HuH-7.5 (cell line): ENCODE results near the gene C13orf46.
"Not testable (repeated sequence)": the region's sequence is repeated elsewhere in the genome, so short reads cannot be mapped to it uniquely, and the experiment has no call there.

ENCODE experiments used
- DNase-seq: peaks from one replicate; pipeline ENCODE4 v3.0.0; 2011; ENCODE audit warnings: low spot score

The C13orf46 gene

DNA sequence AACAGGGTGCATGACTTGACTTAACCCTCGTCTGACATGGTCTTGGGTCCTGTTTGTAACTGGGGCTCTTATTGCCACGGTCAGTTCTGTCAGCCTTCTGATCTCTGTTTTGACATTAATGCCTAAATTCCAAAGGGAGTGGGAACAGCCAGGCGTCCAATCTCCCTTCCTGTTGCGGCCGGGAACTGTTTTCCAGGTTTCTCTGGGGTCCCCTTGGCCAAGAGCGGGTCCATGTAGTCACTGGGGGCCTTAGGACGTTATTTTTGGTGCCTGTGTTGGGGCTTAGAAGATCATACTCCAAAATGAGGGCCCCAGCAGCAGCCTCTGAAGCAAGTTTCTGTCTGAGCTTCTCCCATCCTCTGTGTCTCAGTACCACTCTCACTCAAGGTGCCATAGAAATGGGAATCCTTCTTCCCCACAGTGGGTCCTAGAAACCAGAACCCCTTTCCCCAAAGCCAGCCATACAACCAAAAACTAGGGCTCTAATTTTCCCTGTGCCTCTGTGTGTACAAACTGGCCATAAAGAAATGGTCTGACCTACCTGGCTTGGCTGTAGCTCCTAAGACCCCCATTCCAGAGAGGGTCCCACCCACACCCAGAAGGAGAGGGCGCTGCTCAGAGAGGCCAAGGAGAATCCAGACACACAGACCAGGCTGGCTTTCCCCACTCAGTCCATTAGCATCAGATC lies 50.4 kb downstream of the C13orf46 start:
- DNase-seq = no peak

- DNase-seq = no peak
Measured at GRCh38 chr13:113922412-113923118, 51.3 kb downstream of the C13orf46 start.

DNA sequence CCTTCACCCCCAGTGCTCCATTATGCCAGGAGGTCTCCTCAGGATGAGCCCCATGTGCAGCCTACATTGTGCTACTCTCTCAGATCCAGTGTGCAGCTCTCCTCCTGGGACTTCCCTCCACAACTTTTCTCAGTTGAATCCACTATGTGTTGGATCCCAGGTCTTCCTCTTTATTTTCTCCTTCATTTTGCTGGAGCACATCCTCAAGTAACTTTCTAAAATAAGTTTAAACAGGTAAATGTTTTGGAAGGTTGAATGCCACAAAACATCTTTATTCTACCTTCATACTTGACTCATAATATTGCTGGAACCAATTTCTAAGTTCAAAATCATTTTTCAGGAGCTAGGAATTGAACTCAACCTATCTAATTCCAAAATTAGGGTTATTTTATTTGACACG lies 52.1 kb downstream of the C13orf46 start:
- no peak for DNase-seq

- no peak for DNase-seq
Measured at GRCh38 chr13:113920606-113921286, 53.1 kb downstream of the C13orf46 start.

GRCh38 chr13:113919761-113920559 lies 53.9 kb downstream of the C13orf46 start:
- no peak for DNase-seq

DNA sequence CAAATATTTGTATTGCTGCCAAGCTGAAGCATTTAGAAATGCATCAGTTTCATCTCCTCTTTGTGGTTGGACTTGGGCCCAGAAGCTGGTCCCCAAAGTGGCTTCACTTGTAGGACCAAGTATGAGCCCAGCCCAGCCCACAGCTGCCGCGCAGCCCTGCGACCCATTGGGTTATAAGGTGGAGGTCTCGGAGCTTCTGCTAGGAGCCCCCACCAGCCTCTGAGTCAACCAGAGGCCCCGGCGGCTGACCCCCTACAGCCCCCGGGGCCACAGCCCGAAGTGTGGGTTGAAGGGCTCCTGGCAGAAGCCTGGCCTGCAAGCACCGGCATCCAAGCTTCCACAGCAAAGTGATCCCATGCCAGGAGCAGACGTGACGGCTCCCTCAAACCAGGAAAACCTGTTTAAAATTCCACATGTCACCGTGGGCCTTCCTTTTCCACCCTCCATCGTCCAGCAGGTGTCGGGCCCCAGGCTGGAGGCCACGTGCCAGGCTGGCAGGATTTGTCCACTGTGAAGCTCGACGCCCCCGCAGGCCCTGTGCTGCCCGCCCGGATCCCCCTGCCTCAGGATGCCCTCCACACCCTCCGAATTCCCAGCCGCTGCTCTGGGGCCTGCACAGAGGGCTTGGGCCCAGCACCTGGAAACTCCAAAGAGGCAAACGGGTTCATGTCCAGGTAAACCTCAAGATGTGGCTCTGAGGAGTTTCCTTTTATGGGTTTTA lies 54.7 kb downstream of the C13orf46 start:
- no peak for DNase-seq

GRCh38 chr13:113918580-113918979 lies 55.3 kb downstream of the C13orf46 start:
- DNase-seq = no peak

GRCh38 chr13:113917594-113918371 lies 56.1 kb downstream of the C13orf46 start:
- DNase-seq = no peak

DNA sequence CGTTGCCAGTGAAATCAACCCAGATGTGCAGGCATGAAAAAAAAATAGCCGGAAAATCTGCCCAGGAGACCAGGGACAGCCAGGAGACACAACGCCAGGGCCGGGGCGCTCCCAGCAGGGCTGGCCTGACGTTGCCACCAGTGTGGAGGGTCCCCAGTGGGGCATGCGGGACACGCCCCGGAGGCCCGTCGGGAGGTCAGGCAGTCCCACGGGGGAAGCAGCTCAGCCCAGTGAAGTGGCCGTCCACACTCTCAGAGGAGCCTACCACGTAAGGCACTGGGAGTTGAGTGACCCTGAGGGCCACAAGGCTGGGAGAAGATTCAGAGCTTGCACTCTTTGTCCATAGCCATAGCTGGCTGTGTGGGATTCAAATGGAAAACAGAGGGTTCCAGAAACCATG lies 56.8 kb downstream of the C13orf46 start:
- DNase-seq = no peak

DNA sequence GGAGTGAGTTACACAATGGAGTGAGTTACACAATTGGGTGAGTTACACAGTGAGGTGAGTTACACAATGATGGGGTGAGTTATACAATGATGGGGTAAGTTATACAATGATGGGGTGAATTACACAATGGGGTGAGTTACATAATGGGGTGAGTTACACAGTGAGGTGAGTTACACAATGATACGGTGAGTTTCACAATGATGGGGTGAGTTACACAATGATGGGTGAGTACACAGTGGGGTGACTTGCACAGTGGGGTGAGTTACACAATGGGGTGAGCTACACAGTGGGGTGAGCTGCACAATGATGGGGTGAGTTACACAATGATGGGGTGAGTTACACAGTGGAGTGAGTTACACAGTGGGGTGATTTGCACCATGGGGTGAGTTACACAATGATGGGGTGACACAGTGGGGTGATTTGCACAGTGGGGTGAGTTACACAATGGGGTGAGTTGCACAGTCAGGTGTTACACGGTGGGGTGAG lies 57.5 kb downstream of the C13orf46 start:
- no peak for DNase-seq

DNA sequence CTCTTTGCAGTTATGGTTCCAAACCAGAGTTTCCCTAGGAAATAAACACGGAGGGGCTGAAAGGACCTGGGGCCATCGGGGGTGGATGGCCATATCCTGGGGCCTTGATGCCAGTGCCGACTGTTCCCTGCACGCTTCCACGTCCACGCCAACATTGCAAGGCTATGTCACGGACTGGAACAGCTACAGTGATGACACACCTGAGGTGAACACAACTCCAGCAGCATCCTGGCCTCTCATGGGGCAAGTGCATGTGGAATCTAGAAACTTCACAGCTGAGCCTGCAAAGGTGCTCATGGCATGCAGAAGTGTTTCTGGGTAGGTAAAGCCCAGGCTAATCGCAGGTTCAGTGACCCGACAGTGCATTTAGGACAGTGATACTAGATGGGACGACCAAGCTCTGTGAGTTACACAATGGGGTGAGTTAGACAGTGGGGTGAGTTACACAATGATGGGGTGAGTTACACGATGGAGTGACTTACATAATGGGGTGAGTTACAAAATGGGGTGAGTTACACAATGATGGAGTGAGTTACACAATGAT lies 58.0 kb downstream of the C13orf46 start:
- DNase-seq = no peak

GRCh38 chr13:113915012-113915763 lies 58.7 kb downstream of the C13orf46 start:
- no peak for DNase-seq

- DNase-seq = no peak
Measured at GRCh38 chr13:113914333-113915011, 59.4 kb downstream of the C13orf46 start.

GRCh38 chr13:113913838-113914237 lies 60.0 kb downstream of the C13orf46 start:
- not testable (repeated sequence) for DNase-seq

DNA sequence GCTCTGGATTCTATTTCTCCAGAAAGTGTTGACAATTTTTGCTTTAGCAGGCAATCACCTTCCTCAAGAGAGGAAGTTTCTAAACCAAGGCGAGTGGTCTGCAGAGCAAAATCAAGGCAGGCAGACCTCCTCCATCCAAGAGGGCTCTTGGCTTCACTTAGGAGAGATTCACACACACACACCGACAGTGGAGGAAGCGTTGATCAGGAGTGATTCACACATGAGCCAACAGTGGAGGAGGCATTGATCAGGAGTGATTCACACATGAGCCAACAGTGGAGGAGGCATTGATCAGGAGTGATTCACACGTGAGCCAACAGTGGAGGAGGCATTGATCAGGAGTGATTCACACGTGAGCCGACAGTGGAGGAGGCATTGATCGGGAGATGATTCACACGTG lies 60.5 kb downstream of the C13orf46 start:
- not testable (repeated sequence) for DNase-seq

DNA sequence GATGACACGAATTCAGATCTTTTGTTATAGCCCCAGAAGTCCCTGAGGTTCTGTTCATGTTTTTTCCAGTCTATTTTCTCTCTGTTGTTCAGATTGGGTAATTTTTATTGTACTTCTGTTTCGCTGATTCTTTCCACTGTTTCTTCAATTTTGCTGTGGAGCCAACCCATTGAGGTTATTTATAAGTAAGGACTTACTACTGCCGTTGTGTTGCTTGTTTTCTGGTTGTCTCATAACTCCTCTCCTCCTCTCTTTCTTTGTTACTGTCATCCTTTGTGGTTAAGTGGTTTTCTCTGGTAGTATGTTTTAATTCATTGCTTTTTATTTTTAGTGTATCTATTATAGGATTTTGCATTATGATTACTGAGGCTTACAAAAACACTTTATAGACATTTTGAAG lies 61.3 kb downstream of the C13orf46 start:
- DNase-seq = no peak

DNA sequence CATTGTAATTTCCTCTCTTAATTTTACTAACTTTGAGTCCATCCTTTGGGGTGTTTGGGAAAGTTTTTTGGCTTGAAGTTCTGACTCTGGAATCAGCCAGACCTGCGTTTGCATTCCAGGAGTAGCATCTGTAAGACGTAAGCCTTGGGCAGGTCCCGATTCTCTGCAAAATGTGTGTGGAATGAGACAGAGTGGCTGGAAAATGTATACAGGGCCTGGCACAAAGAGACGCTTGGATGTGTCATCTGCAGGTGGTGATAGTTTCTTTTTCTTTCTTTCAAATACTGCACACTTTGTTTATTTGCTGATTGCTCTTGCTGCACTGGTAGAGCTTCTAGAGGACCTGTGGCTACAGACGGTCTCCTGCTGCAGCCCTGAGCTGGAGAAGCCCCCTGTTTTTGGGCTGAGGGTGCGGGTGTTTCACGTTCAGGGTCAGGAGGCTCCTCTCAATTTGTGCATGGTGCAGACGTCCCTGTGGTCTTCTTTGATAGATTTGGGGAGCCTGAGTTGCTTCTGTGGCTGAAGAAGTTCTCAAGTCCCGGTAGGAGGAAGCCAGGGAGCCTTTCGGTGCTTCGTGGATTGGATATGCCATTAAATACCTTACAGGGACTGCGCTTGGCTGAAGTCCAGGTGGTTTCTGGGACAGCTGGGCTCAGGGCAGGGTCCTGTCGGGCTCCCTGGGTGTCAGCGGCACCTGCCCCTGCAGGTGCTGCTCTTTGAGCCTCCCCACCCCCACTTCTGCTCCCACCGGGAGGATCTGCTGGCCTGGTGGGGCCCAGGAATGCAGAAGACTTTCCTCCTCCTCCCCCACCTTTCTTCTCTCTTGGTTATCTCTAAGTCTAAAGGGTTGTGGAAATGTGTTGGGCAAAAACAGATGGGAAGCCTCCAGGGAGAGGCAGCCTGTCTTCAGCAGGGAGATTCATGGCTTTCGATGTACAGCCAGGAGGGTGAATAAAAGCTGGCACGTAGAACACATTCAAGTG lies 66.0 kb downstream of the C13orf46 start:
- DNase-seq = no peak

- no peak for DNase-seq
Measured at GRCh38 chr13:113906571-113906970, 67.3 kb downstream of the C13orf46 start.
